NCI-H146 treated with DMSO at 0.1 percent for 48 hours (cell line): ENCODE results near the gene MCRS1.
"Not testable (repeated sequence)": the region's sequence is repeated elsewhere in the genome, so short reads cannot be mapped to it uniquely, and the experiment has no call there.

Experiments
- DNase-seq: peaks from one replicate; lab custom pipeline; 2025; ENCODE audit not compliant: unreplicated experiment; lab: John Stamatoyannopoulos, UW

Gene MCRS1

DNA sequence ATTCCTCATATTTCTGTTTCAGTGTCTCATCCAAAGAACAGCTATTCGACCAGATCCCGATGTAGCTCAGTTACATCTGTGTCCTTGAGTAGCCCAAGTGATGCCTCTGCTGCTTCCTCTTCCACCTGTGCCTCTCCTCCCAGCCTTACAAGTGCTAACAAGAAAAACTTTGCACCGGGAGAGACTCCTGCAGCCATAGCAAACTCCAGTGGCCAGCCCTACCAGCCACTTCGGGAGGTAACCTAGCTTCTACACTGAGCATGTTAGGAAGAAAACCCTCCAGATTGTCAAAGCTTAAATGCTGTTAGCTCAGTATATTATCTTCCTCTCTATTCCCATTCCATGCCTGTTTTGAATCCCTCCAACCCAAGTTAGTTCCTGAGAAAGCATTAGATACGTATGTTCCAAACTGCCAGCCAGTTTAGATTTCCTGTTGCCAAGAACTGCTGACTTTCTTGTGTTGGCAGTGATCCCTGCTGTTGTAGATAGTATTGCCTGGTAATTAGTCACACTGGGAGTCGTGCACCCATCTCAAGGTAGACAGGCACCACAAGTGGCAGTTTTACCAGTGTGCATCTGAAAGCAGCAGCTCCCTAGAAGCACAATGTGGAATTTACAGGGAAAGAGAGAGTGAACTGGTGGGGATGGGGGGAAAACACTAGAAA is 43.1 kb downstream of the MCRS1 start:
- no peak for DNase-seq

DNA sequence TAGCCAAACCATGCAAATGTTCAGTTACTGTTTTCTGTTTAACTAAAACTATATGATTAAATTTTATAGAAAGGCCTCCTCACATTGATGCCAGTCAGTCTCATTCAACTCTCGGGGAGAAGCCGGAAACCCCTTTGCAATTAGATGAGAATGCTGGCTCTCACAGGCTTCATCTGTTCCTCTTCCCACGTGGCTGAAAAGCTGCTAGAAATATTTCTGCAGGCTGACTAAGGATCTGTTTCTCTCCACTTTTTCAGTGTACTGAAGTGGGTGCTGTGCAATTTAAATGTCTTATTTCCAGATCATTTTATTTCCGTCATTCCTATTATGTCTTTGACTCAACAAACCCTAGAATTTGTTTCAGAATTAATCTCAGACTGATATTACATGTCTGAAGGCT is 46.6 kb downstream of the MCRS1 start:
- DNase-seq: no peak

GRCh38 chr12:49519574-49519936 is 48.4 kb downstream of the MCRS1 start:
- no peak for DNase-seq

DNA sequence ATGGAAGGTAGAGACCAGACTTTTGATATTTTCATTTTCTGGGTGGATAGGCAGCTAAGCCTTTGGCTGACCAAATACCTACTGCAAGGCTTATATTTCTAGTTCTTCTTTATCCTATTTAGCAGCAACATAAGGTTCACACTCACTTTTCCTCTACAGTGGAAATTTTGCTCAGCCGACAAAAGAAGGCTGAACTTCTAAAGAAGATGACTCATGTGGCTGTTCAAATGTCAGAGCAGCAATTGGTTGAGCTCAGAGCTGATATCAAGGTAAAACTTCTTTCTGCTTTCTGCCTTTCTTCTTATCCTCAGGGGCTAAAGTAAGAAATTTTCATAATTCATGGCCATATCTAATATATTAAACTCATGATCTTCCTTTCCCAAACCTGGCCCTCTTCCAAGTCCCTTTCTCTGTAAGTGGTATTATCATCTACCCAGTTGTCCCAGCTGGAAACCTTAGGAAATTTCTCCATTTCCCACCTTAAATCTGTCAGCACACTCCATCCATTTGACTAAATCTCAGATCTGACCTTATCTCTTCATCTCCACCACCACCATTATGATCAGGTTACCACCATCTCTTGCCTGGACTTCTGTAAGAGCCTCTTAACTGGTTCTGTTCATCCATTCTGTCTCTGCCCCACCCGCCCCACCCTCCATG is 48.9 kb downstream of the MCRS1 start:
- DNase-seq: no peak

- DNase-seq: no peak
Measured at GRCh38 chr12:49515266-49515665, 52.7 kb downstream of the MCRS1 start.

GRCh38 chr12:49512546-49512945 is 55.4 kb downstream of the MCRS1 start:
- no peak for DNase-seq

DNA sequence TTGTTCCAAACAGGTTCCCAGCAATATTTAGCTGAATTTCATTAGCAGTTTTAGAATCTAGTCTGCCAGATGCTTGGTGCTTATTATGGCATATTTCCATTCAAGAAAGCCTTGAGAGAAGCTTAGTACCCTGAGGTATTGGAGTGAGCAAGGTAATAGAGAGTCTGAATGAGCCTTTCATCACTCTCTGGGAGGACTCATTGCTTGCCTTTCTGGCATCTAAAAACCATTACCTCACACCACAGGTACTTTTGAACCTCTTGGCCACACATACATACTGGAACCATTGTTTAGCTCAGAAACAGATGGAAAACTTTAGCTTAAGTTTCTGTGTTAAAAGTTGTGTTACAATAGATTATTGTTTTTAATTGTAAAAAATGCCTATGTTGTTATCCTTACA is 56.5 kb downstream of the MCRS1 start:
- DNase-seq: no peak

DNA sequence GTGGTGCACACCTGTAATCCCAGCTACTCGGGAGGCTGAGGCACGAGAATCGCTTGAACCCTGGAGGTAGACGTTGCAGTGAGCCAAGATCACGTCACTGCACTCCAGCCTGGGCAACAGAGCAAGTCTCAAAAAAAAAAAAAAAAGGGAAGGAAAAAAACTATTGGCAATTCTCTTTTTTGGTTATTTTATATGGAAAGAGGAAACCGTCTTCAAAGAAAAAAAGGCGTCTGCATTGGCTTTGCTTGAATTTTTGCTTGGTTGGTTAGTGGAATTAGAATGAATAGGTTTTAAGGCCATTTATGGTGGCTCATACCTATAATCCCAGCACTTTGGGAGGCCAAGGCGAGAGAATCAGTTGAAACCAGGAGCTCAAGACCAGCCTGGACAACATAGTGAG is 58.3 kb downstream of the MCRS1 start:
- not testable (repeated sequence) for DNase-seq
